Left ventricle myocardium inferior (tissue), 1 donor: Measurements from ENCODE around the gene CDC42SE2. TPM values are rescaled to one million over a fixed set of nuclear protein-coding genes. Genes with fewer than 3 reads are reported as not detected.

Experiments
- DNase-seq: peaks from one replicate; pipeline ENCODE4 v3.0.0-alpha.2; 2020
- H3K27ac ChIP-seq: fragments of 200-600 bp; replicated peaks from 2 replicates; pipeline ENCODE4 v1.8.0; 2021
- H3K27me3 ChIP-seq: fragments of 200-600 bp; 2 replicates; pipeline ENCODE4 v1.8.0; 2021; ENCODE audit warnings: low read depth
- H3K36me3 ChIP-seq: fragments of 200-600 bp; 2 replicates; pipeline ENCODE4 v1.8.0; 2021
- H3K4me1 ChIP-seq: fragments of 200-600 bp; 2 replicates; pipeline ENCODE4 v1.8.0; 2021
- H3K4me3 ChIP-seq: fragments of 200-600 bp; 2 replicates; pipeline ENCODE4 v1.8.0; 2021; ENCODE audit warnings: mild to moderate bottlenecking, moderate library complexity
- H3K9me3 ChIP-seq: fragments of 200-600 bp; replicated peaks from 2 replicates; pipeline ENCODE4 v1.8.0; 2021
- intact Hi-C: fragments of 100-400 bp; cut with micrococcal nuclease; formaldehyde crosslinking; loops from one replicate; pipeline ENCODE4 v1.11.0; 2022
- total RNA-seq: library from RNA; stranded (reverse); fragmentation: NEBNext Ultra II Directional; extraction: Animal tissue kit (Norgen Biotek cat#: 25700); gene quantifications from one replicate; pipeline ENCODE4 v1.2.1, GENCODE V29; 2021
- TF ChIP-seq, protein P1 (sequence below): fragments of 200-600 bp; IDR thresholded peaks from 2 replicates; pipeline ENCODE4 v1.8.0; 2021; ENCODE audit warnings: antibody characterized with exemption, mild to moderate bottlenecking, borderline replicate concordance
- donor health status: DM: no; HTN: yes; CAD: no; lungs with severe emphysema.

CDC42SE2 gene
- total RNA-seq, 1 donor from 2014 or later: 10.3 TPM

GRCh38 chr5:131285703-131286399 lies 22.0 kb downstream of the CDC42SE2 start:
- no peak for DNase-seq
- TF ChIP-seq, protein P1, sequence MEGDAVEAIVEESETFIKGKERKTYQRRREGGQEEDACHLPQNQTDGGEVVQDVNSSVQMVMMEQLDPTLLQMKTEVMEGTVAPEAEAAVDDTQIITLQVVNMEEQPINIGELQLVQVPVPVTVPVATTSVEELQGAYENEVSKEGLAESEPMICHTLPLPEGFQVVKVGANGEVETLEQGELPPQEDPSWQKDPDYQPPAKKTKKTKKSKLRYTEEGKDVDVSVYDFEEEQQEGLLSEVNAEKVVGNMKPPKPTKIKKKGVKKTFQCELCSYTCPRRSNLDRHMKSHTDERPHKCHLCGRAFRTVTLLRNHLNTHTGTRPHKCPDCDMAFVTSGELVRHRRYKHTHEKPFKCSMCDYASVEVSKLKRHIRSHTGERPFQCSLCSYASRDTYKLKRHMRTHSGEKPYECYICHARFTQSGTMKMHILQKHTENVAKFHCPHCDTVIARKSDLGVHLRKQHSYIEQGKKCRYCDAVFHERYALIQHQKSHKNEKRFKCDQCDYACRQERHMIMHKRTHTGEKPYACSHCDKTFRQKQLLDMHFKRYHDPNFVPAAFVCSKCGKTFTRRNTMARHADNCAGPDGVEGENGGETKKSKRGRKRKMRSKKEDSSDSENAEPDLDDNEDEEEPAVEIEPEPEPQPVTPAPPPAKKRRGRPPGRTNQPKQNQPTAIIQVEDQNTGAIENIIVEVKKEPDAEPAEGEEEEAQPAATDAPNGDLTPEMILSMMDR: no peak
- no peaks in the 10 kb centered on the region for H3K27me3 ChIP-seq
- intact Hi-C loops: no loop called here
- H3K36me3 ChIP-seq: peaks cover 4% of the 10 kb centered on the region
- no peak overlapping the region for H3K4me3 ChIP-seq
- H3K9me3 ChIP-seq: no peaks in the 10 kb centered on the region
- H3K27ac ChIP-seq: no peak overlapping the region
- H3K4me1 ChIP-seq: peaks cover under 1% of the 10 kb centered on the region

DNA sequence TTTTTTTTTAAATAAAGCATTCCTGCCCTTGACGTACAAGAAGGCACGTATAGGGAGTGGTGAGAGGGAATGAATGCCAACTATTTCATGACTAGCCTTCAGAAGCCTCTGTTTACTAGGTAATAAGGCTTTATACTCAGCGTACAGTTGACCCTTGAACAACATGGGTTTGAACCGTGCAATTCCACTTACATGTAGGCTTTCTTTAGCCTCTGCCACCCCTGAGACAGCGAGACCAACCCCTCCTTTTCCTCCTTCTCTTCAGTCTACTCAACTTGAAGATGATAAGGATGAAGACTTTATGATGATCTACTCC lies 22.5 kb downstream of the CDC42SE2 start:
- H3K4me1 ChIP-seq: no peaks in the 10 kb centered on the region

GRCh38 chr5:131288328-131288727 lies 24.5 kb downstream of the CDC42SE2 start:
- no peak overlapping the region for H3K4me3 ChIP-seq
- no peaks in the 10 kb centered on the region for H3K4me1 ChIP-seq
- no peaks in the 10 kb centered on the region for H3K9me3 ChIP-seq
- no peaks in the 10 kb centered on the region for H3K27me3 ChIP-seq
- no peak overlapping the region for H3K27ac ChIP-seq
- TF ChIP-seq, protein P1: no peak
- intact Hi-C loops: no loop called here
- DNase-seq: no peak
- H3K36me3 ChIP-seq: peaks cover 4% of the 10 kb centered on the region

More for the DNA sequence above, 22.5 kb downstream of the CDC42SE2 start:
- intact Hi-C loops: no loop called here
- TF ChIP-seq, protein P1: no peak
- H3K9me3 ChIP-seq: no peaks in the 10 kb centered on the region
- no peak for DNase-seq
- H3K27me3 ChIP-seq: no peaks in the 10 kb centered on the region
- peaks cover 4% of the 10 kb centered on the region for H3K36me3 ChIP-seq
- H3K27ac ChIP-seq: no peak overlapping the region
- no peak overlapping the region for H3K4me3 ChIP-seq

DNA sequence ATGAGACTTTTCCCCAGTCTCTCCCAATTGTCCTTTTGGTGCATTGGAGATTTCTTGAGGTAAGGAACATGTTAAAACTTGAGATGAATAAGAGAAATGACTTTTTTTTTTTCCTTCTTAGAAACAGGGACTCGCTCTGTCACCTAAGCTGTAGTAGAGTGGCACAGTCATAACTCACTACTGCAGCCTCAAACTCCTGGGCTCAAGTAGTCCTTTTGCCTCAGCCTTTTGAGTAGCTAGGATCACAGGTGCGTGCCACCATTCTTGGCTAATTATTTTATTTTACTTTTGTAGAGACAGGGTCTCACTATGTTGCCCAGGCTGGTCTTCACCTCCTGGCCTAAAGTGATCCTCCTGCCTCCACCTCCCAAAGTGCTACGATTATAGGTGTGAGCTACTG lies 25.9 kb downstream of the CDC42SE2 start:
- intact Hi-C loops: no loop called here
- Histone ChIP-seq H3K27me3 (no peaks in the 10 kb centered on the region), H3K4me1 (no peaks in the 10 kb centered on the region), H3K4me3 (no peak overlapping the region), H3K27ac (no peak overlapping the region), H3K9me3 (no peaks in the 10 kb centered on the region), H3K36me3 (peaks cover 4% of the 10 kb centered on the region)
- TF ChIP-seq, protein P1: no peak
- DNase-seq: no peak

GRCh38 chr5:131296213-131296672 lies 32.4 kb downstream of the CDC42SE2 start:
- no peaks in the 10 kb centered on the region for H3K36me3 ChIP-seq
- no peak overlapping the region for H3K27ac ChIP-seq
- H3K27me3 ChIP-seq: no peaks in the 10 kb centered on the region
- intact Hi-C loops: no loop called here
- H3K4me3 ChIP-seq: no peak overlapping the region
- DNase-seq: no peak
- no peaks in the 10 kb centered on the region for H3K4me1 ChIP-seq
- TF ChIP-seq, protein P1: no peak
- H3K9me3 ChIP-seq: no peaks in the 10 kb centered on the region
